ENCODE data around the gene ZNRF1.
A peak's percentile ranks its signal among the peaks of the same experiment; 100 is the strongest.
"Not testable (repeated sequence)": the region's sequence is repeated elsewhere in the genome, so short reads cannot be mapped to it uniquely, and the experiment has no call there.

Gene ZNRF1

DNA sequence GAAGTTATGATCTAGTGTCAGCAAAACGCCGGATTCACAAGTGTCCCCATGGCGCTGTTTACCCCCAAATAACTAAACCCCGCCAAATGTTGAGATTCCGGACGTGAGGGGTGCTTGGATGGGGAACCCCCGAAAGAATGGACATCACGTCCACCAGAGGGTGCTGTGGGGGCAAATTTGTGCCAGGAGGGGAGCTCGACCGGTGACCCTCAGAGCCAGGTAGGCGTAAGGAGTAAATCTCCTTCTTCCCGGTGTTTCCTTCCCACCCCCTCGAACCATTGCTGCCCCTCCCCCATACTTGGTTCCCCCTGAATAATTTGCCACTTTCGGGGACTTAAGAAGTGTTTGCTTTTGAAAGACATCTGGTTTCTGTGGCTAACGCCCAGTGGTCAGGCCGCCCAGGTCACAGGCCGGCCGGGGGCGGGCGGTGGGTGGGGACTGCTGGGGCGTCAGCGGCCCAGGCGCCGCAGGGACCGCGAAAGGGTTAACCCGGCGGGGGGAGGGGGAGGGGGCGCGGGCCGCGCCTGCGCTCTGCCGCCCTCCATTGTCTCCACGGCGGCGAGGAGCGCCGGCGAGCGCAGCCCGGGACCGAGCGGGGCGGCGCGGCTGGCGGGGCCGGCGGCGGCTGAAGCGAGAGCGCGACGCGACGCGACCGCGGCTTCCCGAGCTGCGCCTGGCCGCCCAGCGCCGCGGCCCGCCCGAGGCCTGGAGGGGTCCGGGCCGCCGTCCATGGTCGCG lies at the start of gene ZNRF1:
Gene ZNRF1 (plus strand): TSS at position 544 of the 738 bp plus-strand sequence. CDS start 648 bp downstream, outside the sequence.
- DNase-seq (ENCODE audit: low read depth) = peak; percentile 77

DNA sequence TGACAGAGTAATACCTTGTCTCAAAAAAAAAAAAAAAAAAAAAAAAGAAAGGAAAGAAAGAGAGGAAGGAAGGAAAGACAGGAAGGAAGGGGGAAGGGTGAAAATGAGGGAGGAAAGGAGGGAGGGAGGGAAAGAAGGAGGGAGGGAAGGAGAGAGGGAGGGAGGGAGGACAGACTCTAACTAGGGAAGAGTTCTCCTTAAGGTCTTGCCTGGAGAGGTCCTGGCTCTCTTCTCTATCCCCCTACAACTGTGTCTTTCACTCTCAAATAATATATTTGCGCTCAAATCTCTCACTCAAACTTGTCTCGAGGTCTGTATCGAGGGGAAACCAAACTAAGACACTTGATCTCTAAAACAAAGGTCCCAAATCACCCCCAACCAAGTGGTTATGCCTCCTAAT lies 49.5 kb upstream of the ZNRF1 start:
- DNase-seq (ENCODE audit: low read depth) = no peak

DNA sequence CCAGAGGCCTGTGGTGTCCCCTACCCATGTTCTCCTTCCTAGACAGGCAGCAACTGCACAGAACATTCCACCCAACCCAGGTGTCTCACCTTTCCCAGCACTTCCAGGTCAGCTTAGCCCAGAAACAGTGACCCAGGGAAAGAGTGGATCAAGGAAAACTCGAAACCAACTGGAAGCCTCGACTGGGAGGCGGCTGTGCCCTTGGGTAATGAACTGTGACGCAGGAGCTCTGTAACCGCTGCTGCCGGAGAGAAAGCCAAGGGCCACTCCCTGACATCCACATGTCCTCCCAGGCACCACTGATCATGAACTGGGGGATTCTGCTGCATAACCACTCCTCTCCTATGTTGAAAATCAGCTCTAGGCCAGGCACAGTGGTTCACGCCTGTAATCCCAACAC lies 48.3 kb upstream of the ZNRF1 start:
- no peak for DNase-seq (ENCODE audit: low read depth)

DNA sequence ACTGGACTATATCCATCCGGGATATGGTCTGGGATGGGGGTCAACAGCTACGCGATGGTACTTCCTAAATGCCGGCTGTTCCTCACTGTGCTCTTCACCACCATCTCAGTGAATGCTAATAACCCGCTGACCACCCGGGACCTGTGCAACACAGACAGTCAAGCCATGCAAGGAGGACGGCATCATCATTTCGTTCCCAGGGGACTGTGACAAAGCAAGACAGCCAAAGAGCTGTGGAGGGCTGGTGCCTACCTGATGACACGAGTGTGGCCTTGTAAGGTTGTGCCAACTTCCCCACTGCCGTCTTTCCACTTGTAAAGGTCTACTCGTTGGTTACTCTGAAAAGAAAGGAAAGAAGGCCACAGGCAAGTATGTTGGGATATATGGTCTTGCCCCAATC lies 47.6 kb upstream of the ZNRF1 start:
- DNase-seq (ENCODE audit: low read depth) = no peak

DNA sequence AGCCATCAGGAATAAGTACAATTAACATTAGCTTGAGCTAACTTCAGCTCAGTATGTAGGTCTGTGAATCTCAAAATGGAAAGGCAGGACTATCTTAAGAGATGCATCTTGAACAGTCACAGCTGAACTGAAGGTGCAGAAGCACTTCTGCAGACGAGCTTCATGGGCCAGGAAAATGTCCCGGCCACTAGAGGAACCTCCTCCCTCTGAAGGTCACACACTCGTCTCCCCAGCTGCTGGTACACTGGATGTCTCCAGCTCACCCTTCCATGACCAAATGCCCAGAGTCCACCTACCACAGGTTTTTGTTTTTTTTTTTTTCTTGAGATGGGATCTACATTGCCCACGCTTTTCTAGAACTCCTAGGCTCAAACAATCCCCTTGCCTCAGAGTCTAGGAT lies 47.1 kb upstream of the ZNRF1 start:
- DNase-seq (ENCODE audit: low read depth) = no peak

DNA sequence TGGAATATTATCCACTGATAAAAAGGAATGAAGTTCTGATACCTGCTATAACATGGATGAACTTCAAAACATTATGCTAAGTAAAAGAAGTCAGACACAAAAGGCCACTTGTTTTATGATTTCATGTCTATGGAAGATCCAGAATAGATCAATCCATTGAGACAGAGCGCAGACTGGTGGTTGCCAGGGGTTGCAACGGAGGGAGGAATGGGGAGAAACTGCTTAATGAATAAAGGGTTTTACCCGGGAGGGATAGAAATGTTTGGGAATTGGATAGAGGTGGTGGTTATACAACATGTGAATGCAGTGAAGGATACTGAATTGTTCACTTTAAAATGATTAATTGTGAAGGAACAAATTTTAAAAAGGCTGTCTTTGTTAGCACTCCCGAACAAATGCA lies 44.1 kb upstream of the ZNRF1 start:
- DNase-seq (ENCODE audit: low read depth) = no peak

DNA sequence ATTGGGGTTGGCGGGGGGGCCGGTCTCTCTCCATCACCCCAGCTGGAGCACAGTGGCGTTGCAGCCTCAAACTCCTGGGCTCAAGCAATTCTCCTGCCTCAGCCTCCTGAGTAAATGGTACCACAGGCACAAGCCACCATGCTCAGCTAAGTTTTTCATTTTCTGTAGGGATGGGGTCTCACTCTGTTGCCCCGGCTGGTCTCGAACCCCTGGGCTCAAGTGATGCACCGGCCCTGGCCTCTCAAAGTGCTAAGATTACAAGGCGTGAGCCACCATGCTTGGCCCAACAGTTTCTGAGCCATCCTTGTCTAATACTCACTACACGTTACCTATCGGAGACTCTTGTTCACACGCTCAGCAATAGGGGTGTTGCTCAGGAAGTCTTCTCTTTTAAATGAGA lies 25.5 kb upstream of the ZNRF1 start:
- no peak for DNase-seq (ENCODE audit: low read depth)

DNA sequence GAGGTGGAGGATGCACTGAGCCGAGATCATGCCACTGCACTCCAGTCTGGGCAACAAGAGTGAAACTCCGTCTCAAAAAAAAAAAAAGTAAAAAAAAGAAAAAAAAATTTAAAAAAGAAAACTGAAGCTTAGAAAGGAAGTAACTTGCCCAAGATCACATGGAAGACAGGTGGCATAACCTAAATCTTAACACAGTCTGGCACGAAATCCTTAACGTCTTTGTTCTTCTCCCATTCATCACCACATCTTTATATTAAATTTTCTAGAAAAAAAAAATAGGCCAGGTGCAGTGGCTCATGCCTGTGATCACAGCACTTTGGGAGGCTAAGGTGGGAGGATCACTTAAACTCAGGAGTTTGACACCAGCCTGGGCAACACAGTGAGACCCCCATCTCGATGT lies 23.2 kb upstream of the ZNRF1 start:
- DNase-seq (ENCODE audit: low read depth) = no peak

DNA sequence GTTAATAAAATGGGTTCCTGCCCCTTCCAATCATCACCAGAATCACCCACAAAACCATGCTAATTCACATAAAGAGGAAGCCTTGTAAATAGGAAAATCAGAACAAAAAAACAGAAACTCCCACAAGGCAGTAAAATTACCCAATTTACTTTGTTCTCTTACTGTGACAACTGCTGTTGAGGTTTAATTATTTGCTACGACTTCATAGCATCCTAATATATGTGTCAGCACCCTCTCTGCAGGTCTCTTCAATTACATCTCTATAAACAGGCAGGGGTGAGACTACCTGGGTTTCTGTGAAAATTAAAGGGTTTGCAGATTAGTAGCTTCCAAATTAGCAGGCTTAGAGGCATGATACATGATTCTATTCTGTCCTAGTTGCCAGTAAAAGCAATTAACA lies 16.6 kb upstream of the ZNRF1 start:
- no peak for DNase-seq (ENCODE audit: low read depth)

DNA sequence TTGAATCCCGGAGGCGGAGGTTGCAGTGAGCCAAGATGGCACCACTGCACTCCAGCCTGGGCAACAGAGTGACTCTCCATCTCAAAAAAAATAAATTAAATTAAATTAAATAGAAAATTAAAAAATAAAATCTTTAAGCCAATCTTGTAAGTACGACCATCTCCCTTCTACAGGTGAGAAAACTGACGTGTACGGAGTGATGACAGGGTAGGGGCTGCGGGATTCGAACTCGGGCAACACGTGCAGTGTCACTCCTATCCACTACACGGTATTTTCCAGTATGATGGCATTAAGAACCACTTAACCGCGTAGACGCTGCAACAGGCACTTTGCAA lies 14.7 kb upstream of the ZNRF1 start:
- no peak for DNase-seq (ENCODE audit: low read depth)

DNA sequence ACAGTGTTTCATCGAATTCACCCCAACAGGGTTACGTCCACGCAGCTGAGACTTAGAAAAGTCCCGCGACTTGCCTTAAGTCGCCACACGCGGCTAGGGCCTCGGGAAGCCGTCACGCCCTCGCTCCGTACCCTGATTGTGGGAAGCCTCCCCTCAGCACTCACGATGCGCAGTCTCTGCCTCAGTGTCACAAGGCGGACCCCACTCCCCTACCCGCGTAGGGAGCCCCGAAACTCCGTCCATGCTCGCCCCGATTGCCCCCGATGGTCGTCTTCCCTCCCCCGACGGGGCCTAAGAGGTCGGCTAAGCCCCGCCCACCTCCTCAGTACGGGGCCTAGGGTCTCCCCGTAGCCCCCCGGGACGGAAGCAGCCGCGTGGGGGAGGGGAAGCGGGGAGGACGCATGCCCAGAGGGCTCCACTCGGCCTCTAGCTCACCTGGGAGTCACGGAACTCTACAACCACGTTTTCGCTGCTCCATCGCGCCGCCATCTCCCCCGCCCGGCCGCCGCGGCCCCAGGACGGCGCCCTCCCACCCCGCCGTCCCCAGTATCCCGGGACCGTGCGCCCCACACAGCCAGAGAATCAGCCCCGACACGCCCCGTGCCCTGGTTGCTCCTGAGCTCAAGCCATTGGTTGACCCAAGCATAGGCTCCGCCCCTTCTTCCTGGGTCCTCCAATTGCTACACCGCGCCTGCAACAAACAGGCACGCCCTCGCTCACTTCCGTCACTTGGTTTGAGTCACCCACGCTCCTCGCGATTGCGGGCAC lies 14.1 kb upstream of the ZNRF1 start, which contains the start of gene WDR59:
Gene WDR59 (minus strand): TSS at position 595 of the 768 bp plus-strand sequence. CDS start 106 bp downstream, at position 489.
- DNase-seq (ENCODE audit: low read depth) = peak; percentile 94

DNA sequence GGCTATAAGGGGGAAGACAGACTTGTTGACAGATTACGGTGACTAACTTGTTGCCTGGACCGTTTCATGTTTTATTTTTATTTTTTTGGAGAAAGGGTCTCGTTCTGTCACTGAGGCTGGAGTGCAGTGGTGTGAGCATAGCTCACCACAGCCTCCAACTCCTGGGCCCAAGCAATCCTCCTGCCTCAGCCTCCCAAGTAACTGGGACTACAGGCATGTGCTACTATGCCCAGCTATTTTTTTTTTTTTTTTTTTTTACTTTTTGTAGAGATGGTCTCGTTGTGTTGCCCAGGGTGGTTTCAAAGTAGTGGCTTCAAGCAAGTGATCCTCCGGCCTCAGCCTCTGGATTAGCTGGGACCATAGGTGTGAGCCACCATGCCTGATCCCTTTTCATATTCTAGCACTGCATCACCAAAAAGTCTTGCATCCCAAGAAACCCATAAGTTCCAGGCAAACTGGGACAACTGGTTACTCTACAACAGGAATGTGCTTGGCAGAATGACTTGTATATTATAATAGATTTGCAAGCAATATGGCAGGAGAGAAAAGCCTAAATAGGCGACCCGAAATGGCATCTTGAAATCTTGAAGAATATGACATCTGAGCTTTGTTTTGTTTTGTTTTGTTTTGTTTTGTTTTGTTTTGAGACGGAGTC lies 11.7 kb upstream of the ZNRF1 start:
- DNase-seq (ENCODE audit: low read depth) = no peak

DNA sequence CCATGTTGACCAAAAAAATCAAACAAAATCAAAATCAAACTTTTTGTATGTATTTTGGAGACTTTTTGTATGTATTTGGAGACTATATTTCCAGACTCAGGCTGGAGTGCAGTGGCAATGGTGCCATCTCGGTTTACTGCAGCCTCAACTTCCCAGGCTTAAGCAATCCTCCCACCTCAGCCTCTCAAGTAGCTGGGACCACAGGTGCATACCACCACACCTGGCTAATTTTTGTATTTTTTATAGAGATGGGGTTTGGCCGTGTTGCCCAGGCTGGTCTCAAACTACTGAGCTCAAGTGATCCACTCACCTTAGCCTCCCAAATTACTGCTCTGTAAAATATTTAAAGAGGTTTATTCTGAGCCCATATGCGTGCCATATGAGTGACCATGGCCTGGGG lies 9.0 kb upstream of the ZNRF1 start:
- not testable (repeated sequence) for DNase-seq (ENCODE audit: low read depth)

DNA sequence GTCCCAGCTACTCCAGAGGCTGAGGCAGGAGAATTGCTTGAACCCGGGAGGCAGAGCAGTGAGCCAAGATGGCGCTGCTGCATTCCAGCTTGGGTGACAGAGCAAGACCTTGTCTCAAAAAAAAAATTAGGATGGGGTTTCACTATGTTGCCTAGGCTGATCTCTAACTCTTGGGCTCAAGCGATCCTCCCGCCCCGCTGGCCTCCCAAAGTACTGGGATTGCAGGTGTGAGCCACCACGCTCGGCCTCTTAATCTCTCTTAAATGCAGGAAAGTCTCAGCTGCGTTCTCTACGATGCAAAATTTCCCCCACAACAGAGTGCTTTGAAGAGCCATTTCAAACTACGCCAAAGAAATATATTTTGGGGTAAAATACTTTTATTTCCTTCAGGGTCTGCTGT lies 8.0 kb upstream of the ZNRF1 start:
- DNase-seq (ENCODE audit: low read depth) = no peak

DNA sequence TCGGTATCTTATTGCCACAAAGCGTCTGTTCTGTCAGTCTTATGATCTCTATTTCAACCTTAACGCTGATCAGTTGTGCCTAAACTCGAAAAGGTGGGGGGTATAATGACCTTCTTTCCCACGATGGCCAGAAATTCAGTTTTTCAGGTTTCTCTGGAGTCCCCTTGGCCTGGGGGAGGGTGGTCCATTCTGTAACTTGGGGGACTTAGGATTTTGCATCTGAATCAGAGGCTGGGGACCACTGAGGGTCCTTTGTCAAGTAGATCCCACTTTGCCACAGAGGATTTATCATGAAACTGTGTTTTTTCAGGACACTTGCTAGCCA lies 7.6 kb upstream of the ZNRF1 start:
- DNase-seq (ENCODE audit: low read depth) = no peak

DNA sequence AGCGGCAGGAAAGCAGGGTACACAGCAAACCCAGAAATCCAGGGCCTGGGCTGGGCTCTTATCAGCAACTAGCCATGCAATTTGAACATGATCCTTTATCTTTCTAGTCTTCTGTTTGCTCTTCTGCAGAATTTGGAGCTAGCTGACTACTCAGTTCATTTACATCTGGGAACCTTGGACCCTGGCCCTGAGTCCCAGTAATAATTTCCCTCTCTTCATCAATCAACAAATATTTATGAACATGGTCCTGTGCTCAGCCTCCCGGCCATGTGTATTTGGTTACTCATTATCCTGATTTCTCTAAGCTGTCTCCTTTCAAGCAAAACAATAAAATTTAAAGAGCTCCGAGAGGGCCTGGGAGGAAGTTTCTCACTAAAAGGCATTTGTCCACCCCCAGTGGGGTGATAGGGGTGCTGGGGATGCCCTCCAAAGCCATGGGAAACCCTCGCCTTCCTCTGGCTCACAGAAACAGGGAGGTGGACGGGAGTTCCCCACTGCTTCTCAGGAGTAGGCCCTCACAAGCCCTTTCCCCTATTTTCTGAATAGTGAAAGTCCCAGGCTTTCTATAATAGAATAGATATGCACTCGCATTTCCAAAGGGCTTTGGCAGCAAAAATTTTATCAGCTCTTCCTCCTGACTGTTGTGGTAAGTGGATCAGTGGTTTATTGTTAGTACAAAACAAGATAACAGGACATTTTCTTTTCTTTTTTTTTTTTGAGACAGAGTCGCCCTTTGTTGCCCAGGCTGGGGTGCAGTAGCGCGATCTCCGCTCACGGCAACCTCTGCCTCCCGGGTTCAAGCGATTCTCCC lies 7.0 kb upstream of the ZNRF1 start:
- no peak for DNase-seq (ENCODE audit: low read depth)

DNA sequence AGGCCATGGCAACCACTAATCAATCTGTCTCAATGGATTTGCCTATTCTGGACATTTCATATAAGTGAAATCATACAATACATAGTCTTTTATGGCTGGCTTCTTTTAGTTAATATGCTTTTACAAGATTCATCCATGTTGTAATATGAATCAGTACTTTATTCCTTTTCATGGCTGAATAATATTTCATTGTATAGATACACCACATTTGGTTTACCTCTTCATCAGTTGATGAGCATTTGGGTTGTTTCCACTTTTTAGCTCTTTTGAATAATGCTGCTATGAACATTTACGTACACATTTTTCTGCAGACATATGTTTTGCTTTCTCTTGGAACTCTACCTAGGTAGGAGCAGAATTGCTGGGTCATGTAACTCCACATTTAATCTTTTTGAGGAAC lies 2.8 kb upstream of the ZNRF1 start:
- no peak for DNase-seq (ENCODE audit: low read depth)

DNA sequence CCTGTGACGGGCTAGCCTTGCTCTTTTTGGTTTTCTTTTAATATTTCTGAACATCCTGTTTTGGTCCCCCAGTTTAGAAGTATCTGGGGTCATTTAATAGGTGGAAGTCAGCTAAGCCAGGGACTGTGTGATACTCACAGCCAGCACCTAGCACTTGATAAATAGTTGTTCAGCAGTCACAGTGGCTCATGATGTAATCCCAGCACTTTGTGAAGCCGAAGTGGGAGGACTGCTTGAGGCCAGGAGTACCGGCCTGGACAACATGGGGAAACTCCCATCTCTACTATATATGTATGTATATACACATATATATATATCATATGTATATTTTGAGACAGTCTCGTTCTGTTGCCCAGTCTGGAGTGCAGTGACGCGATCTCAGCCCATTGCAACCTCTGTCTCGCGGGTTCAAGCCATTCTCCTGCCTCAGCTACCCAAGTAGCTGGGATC lies 1.8 kb upstream of the ZNRF1 start:
- DNase-seq (ENCODE audit: low read depth) = no peak

DNA sequence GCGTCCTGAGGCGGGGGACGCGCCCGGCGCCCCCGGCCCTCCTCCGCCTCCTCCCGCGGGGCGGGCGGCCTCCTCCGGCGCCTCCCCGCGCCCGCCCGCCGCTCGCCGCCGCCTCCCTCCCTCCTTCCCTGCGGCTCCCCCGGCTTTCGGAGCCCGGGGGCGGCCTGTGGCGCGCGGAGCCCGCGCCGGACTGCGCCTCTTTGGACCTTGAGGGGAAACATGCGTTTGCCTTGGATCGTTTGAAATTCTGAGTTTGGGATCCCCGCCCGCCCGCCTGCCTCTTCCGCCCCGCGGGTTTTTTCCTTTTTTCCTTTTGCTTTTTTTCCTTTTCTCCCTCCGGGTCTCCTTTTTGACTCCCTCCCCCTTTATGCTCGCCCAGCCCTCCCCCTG lies 390 bp downstream of the ZNRF1 start:
- no peak for DNase-seq (ENCODE audit: low read depth)

DNA sequence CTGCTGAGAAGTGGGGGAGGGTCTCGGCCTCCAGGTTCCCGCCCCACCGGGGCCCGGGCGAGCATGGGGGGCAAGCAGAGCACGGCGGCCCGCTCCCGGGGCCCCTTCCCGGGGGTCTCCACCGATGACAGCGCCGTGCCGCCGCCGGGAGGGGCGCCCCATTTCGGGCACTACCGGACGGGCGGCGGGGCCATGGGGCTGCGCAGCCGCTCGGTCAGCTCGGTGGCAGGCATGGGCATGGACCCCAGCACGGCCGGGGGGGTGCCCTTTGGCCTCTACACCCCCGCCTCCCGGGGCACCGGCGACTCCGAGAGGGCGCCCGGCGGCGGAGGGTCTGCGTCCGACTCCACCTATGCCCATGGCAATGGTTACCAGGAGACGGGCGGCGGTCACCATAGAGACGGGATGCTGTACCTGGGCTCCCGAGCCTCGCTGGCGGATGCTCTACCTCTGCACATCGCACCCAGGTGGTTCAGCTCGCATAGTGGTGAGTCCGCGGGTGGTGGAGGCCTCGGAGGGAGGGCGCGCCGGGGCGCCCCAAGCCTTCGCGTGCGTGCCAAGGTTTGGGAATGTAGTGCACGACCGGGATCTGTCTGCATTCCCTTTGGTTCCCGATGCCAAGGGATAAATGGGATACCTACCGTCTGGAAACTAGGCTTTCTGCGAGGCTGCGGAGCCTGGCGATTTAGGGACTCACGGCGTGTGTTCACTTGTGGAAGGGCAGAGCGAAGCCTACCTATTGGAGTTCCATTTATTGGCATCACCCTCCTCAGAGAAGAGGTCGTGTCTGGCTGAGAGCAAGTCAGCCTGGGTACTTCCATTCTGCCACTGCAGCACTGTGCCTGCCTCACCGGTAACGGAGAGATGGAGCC lies 1.0 kb downstream of the ZNRF1 start:
- DNase-seq (ENCODE audit: low read depth) = peak; percentile 49

DNA sequence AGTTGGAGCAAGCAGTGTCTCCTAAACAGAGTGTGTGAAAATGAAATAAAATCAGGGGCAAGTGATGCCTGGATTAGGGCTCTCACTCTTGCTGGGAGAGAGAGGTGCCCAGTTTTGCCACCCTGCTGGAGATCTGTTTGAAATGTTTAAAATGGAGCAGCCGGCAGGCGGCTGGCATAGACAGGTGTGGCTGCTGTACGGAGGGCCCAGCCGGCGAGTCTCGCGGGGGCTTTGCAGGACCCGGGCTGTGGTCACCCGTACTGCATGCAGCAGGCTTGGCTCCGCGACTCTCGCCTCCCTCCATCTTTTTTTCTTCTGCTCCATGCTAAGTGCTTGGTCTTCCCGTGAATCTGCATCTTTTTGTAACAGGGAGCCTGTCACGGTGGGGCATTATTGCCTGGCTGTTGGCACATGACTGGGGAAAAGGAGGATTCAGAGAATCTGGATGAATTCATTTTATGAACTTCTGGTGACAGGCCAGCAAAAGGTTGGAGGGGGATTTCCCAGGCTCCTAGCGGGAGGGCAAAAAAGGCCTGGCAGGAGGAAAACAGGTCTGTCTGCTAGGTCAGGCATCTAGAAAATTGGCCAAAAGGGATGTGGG lies 1.8 kb downstream of the ZNRF1 start:
- DNase-seq (ENCODE audit: low read depth) = no peak

Measured in activated T-cell treated with anti-CD3 and anti-CD28 coated beads for 1 hour (primary cell).